HG03439 (cell line): ENCODE results near the gene TRIM22.

Source experiments
- ATAC-seq: cut with Tn5 transposase; IDR thresholded peaks from one replicate; pipeline ENCODE4 v1.9.1; 2021; ENCODE audit warnings: mild to moderate bottlenecking, moderate library complexity; ENCODE audit not compliant: unreplicated experiment

TRIM22 gene

DNA sequence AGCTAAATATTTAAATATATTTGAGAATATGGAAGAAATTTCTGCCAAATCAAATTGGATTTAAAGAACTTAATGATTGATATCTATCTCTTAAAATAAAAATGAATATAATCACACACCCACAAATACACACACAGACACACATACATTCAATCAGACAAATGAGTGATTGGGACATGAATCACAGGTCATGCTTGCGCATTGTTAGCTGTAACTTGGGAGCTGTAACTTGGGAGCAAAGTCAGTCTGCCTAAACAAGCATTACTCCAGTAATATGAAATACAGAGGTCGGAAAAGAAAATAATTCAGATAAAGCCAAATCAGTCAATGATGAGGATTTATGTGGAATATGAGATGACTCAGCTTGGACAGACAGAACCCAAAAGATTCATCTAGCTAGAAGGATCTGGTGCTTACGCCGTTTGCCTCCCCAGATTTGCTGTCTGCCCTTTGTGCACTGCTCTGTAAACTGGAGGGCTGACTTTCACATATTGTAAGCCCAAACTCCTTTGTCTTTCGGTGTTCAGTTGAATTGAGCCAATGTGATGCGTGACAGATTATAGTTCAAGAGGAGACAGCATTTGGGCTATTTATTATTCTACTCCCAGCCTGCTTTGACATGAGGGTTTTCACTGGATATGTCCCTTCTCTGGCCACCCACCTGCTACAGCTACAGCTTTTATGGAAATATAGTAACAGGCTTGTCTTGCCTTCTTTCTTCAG, 48.2 kb downstream of the TRIM22 start:
- ATAC-seq = no peak

DNA sequence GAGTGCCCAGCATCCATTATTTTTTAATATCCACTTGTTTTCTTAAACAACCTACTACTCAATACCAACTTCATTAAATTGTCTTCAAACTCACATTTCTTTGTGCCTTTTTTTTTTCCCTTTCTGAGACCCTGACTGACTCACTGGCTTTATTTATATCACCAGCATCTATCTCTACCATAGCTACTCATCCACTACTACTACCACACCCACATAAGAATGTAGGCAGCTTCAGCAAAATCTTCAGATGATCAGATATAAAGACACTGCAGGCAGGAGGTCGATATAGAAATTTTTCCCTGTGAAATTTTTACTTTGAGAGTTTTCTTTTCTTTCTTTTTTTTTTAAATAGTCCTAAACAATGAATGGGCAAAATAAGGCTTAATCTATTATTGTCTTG, 48.8 kb downstream of the TRIM22 start:
- no peak for ATAC-seq

DNA sequence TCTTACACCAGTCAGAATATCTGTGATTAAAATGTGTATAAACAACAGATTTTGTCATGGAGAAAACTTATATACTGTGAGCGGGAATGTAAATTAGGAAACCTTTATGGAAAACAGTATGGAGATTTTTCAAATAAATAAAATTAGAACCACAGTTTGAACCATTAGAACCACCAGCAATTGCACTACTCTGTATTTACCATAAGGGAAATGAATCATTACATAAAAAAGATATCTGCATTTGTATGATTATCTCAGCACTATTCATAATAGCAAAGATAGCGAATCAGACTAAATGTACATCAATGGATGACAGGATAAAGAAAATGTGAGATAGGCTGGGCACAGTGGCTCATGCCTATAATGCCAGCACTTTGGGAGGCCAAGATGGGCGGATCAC, 57.0 kb downstream of the TRIM22 start:
- ATAC-seq = no peak

DNA sequence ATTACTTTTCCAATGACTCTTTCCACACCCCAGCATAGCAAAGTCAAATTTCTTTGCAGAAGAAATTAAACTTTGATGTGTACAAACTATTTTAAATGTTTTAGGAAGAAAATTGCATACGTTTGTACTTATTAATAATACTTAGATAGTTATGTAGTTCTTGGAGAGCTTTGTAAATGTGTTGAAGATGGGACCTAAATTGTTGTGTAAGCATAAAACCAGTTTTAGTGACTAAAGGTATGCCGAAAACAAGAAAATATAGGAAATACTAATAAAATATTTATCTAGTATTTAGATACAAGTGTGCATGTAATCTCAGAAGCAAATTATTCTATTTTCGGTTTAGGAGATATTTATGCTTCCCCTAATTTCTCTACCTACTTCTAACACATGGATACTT, 60.2 kb downstream of the TRIM22 start:
- no peak for ATAC-seq

DNA sequence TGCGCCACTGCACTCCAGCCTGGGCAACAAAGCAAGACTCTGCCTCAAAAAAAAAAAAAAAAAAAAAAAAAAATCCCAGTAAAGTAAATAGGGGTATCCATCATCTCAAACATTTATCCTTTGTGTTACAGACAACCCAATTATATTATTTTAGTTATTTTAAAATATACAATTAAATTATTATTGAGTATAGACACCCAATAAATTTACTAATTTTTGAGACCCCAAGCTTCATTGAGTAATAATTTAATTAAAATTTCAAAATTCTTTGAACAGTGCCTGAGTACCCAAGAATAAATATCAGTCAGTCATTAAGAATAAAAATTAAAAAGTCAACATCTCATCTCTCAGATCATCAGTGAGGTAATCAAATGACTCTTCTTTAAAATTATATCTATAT, 64.4 kb downstream of the TRIM22 start, which contains the start of gene OR52N4:
OR52N4 (plus strand) TSS at position 301 of the 400 bp plus-strand sequence. CDS start 498 bp downstream, outside the sequence.
- no peak for ATAC-seq
